ENCODE measurements around the gene C16orf86.

Gene C16orf86, protein sequence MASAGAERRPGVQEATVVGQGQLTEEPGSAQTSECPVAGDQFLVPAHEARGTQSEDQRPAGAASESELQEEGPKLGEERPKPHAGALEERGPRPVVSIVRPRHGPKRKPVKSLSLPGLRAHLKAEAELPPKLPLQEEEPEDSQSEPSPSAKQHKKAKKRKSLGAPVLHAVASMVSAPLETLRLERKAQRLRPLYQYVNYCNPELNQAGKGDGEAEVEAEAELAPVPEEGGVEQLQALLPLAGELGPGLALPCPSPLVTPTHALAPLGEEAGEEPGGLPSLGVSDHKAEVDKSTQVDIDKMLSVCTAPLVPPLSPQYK

DNA sequence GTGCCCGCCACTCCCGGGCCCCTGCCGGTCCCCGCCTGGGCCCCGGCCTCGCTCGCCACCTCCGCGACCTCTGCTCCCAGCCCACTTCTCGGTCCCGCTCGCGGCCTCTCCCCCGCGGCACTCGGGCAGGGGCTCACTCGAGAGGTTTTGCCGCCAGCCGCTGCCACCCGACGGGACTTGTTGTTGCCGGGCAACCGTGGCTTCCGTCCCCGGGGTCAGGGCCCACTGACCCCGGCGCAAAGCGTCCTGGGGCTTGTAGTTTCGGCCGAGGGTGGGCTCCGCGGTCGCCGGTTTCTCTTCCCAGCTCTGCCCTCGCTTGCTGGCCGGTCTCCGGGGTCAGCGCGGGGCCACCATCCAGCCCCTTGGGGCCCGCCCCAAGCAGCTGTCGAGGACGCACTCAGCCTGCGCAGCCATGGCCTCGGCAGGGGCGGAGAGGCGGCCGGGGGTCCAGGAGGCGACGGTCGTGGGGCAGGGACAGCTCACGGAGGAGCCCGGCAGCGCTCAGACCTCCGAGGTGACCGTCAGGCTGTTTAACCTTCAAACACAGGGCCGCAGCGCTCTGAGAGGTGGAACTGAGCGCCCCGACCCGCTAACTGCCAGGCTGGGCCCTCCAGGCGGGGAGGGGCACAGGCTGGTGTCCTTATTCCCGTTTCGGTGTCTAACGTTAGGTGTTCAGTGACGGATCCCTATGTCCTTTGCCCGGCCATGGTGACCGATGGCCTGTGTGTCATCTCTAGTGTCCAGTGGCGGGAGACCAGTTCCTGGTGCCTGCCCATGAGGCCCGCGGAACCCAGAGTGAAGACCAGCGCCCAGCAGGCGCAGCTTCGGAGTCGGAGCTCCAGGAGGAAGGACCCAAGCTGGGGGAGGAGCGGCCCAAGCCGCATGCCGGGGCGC, at the start of gene C16orf86, which contains the start of gene ENKD1:
TSS of gene C16orf86 (plus strand) at position 256 of the 894 bp plus-strand sequence. CDS start at position 413, 157 bp downstream.
TSS of gene ENKD1 (minus strand) at position 192 of the 894 bp plus-strand sequence. CDS start 308 bp downstream, outside the sequence.
- DNase-seq = peak; percentile 65

DNA sequence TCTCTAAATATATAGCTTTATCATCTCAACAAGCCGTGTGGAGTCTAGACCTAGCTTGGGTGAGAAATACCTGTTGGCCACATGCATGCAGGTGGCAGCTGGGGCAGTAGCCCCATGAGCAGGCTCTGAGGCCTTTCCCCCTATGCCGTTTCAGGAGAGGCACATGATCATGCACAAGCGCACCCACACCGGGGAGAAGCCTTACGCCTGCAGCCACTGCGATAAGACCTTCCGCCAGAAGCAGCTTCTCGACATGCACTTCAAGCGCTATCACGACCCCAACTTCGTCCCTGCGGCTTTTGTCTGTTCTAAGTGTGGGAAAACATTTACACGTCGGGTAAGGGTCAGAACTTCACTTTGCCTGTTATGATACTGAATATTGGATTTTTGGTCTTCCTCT, 38.4 kb upstream of the C16orf86 start:
- DNase-seq = no peak

DNA sequence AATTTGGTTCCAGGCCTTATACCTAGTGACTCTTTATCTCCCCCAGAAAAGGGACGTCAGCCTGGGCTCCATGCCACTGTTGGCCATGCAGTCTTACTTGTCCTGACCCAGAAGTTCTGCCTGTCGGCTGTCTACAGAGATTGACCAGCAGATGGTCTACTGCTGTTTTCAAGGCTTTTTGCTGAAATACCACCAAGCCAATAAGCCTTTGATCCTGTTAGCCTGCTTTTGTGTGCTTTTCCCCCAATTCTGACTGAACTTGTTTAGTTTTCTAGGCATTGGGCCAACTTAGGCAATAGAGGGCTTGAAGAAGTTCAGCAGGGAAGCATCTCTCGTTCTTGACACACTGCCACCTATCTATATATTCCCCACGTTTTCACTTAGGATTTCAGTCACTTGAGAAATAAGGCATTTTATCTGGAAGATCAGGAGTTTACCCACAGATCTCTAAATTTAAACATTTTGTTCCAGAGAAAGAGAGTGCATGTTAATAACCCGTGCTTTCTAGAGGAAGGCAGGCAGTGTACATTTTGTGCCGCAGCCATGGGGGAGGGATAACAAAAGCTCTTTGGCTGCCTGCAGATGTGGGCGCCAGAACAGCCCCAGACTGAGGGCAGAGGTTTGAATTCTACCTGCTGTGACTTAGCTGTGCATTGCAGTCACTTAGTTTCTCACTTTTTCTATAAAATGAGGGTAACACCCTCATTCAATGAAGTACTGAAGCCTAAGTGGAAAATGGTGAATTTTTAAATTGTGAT, 34.0 kb upstream of the C16orf86 start:
- DNase-seq = no peak

DNA sequence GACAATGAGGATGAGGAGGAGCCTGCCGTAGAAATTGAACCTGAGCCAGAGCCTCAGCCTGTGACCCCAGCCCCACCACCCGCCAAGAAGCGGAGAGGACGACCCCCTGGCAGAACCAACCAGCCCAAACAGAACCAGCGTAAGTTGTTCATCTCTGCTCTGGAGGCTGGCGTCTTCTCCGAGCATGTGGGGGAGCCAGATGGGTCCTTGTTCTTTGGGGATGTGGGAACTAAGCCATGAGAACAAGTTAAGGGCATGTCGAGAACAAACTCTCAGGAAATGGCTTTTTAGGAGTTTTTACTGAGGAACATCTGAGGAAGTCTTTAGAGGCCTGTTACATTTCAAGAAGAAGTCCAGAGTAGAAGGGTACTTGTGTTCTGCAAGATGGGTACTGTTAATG, 29.9 kb upstream of the C16orf86 start:
- DNase-seq = no peak

DNA sequence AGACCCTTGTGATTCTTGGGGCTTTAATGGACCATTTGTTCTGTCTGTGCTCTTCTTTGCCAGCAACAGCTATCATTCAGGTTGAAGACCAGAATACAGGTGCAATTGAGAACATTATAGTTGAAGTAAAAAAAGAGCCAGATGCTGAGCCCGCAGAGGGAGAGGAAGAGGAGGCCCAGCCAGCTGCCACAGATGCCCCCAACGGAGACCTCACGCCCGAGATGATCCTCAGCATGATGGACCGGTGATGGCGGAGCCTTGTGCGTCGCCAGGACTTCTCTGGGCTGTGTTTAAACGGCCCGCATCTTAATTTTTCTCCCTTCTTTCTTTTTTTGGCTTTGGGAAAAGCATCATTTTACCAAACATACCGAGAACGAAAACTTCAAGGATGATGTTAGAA, 29.0 kb upstream of the C16orf86 start:
- DNase-seq = no peak

DNA sequence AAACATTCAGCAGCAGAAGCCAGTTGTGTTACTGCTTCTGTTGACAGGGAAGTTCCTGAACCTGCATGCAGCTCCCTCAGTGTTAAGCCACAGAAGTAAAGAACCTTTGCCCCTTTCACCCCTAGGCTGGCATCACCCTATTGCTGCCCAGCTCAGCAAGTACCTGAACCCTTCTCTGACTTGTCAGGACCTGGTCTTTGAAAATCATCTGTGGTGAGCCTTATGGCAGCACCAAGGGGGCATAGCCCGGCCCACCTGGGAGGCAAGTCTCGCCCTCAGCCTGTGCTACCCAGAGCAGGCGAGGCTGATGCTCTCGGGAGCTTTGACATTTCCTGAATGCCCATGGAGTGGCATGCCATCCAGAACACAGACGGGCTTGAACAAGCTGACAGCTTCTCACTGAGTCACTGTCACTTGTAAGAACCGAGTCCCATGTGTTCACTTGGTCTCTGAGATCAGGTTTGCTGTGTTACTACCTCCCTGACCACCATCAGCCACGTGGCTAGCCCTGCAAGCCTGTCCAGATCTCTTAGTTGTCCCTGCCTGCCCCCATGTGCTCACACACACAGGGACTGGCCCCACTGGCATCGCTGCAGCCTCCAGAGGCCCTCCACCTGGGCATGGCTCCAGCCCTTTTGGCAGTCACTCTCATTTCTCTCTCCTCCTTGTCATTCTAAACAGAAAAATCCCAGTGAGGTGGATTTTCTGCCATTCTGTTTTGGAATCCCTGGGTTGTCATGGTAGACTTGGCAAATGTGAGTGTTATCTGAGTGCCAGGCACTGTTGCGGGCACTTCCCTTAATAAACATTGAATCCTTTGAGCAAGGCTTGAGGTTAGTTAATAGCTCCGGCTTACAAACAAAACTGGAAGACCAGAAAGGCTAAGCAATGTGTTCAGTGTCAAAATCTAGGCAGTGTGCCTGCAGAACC, 24.6 kb upstream of the C16orf86 start:
- DNase-seq = no peak

DNA sequence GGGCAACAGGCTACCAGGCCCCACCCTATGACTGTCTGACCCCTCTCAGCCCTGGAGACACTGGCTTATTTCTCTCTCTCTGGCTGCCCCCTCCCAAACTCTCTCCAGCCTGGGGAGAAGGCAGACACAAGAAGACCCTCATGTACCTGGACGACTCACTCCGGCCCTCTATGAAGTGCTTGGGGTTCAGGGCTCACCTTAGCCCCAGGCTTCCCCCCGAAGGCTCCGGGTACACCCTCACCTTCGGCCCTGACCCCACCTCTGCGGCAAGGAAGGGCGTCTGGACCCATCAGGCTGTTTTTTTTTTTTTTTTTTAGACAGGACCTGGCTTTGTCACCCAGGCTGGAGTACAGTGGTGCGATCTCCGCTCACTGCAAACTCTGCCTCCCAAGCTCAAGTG, 22.6 kb upstream of the C16orf86 start:
- DNase-seq = no peak

DNA sequence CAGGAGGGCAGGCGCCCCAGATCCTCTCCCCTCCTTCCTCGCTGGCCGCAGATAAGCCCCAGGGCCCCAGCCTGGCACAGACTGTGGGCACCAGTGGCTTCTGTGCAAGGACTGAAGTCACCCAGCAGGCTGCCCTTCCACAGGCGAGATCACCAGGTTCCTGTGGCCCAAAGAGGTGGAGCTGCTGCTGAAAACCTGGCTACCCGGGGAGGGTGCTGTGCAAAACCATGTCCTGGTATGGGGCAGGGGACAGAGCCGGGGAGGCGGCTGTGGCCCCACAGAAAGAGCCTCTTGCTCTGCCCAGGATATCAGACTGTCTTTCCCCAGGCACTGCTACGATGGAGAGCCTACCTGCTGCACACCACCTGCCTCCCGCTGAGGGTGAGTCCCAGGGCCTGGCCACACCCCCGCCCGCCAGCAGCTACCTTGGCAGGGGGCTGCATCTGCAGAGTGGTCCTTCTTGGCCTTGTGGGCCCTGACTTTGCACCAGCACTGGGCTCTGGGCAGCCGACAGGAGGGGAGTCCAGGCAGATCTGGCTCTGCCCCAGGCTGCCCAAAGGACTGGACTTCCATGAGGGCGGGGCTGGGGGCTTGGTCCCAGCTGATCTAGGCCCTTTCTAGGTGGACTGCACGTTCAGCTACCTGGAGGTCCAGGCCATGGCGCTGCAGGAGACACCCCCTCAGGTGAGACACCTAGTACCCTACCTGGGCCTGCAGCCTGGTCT, 21.1 kb upstream of the C16orf86 start:
- no peak for DNase-seq

DNA sequence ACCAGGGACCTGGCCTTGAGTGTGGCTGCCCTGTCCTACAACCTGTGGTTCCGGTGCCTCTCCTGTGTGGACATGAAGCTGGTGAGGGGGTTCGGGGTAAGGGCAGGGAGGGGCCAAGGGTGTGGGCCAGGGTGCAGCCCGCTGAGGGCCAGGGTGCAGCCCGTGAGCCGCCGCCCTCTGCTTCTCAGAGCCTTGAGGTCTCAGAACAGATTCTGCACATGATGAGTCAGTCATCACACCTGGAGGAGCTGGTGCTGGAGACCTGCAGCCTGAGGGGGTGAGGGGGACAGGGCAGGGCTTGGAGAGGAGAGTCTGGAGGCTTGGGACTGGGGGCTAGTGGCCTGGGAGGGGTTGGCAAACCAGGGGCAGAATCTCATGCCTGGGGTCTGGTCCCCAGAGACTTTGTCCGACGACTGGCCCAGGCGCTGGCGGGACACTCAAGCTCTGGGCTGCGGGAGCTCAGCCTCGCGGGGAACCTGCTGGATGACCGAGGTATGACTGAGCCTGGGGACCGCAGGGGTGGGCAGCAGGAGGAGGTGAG, 19.4 kb upstream of the C16orf86 start:
- DNase-seq = no peak

DNA sequence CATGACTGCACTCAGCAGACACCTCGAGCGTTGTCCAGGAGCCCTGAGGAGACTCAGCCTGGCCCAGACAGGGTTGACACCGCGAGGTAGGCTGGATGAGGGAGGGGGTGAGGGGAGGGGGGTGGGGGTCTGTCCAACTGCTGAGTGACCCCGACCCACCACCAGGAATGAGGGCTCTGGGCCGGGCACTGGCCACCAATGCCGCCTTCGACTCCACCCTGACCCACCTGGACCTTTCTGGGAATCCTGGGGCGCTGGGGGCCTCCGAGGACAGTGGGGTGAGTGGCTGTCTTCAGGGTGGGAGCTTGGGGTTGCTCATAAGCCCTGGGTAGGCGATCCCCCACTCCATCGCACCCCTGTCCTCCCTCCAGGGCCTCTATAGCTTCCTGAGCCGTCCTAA, 18.9 kb upstream of the C16orf86 start:
- DNase-seq = no peak

DNA sequence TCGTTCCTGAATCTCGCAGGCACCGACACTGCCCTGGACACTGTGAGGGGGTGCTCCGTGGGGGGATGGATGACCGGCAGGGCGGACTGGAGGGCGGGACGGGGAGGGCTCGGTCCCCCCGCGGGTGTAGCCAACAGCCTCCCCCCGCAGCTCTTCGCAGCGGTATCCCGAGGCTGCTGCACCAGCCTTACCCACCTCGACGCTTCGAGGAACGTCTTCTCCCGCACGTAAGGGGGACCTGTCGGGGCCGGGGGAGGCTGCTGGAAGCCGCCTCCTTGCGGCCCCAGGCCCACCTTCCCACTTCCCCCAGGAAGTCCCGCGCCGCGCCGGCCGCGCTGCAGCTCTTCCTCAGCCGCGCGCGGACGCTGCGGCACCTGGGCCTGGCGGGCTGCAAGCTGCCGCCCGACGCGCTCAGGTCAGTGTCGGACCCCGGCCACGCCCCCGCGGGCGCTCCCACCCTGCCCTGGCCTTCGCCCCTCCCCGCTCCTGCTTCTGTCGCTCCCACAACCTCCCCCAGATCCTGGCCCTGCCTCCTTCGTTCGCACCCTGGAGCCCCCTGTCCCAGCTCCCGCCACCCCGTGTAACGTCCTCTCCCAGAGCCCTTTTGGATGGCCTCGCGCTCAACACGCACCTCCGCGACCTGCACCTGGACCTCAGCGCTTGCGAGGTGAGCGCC, 18.4 kb upstream of the C16orf86 start:
- no peak for DNase-seq

DNA sequence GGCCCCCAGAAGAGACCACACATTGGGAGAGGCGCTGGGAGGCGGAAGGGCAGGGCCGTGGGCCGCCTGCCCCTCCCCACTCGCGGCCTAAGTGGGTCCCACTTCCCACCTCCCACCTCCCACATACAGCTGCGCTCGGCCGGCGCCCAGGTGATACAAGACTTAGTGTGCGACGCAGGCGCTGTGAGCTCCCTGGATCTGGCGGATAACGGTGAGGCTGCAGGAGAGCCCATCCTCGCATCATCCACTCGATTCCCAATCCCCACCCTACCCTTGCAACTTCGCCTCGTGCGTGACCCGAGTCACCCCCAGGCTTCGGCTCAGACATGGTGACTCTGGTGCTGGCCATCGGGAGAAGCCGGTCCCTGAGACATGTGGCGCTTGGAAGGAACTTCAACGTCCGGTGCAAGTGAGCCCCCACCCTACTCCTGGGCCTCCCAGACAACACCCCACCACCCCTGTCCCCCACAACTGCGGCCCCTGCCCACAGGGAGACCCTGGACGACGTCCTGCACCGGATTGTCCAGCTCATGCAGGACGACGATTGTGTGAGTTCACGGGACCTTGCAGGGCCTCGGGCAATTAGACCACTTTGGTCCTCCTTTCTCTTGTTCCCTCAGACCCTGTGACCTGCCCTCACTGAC, 17.7 kb upstream of the C16orf86 start:
- DNase-seq = no peak

DNA sequence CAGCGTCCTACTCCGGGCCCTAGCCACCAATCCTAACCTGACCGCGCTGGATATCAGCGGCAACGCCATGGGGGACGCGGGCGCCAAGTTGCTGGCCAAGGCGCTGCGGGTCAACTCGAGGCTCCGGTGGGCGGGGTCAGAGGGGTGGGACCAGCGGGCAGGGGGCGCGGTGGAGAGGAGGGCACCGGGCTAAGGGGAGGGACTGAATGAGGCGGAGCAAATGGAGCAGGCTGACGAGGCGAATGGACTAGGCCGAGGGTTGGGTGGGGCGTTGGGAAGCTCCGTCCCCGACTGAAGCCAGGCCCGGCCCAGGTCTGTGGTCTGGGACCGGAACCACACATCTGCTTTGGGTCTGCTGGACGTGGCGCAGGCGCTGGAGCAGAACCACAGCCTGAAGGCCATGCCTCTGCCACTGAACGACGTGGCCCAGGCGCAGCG, 17.1 kb upstream of the C16orf86 start:
- DNase-seq = no peak

DNA sequence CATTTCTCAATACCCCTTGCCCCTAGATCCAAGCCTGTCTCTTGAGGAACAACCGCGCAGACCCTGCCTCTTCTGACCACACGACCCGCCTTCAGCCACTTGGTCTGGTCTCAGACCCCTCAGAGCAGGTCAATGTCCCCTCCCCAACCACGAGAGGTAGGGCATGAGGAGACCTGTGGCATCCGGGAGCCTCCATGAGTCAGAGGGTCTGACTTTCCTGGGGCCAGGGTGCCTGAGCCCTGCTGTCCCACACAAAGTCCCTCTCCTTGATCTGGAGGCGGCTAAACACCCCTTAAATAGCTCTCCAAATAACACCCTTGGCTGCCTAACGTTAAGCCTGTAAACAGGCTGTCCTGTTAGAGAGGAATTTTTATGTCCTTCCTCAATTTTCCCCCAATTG, 16.6 kb upstream of the C16orf86 start:
- DNase-seq = no peak

DNA sequence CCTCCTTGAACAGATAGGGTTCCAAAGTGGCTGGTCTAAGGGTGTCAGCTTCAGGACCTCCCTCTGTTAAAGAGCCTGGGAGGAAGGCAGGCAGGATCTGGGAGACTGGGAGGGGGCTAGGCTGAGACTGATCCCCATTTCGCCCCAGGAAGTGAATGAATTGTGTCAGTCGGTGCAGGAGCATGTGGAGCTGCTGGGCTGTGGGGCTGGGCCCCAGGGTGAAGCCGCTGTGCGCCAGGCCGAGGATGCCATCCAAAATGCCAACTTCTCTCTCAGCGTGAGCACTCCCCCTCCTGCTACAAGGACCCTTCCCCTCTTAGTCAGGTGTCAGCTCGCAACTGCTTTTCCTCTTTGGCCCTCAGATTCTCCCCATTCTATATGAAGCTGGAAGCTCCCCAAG, 15.6 kb upstream of the C16orf86 start:
- no peak for DNase-seq

DNA sequence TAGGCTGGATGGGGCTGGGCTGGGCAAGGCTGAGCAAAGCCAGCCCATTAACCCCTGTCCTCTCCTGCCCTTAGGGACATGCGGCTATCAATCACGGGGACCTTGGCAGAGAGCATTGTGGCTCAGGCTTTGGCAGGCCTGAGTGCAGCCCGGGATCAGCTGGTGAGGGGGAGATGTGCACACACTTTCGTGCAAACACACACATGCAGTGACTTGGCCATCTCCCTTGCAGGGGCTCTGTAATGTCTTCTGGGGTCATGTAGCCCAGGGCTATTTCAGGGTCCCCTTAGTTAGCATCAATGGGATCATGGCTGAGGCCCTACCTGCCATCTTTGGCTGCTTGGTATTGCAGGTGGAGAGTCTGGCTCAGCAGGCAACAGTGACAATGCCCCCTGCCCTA, 14.8 kb upstream of the C16orf86 start:
- DNase-seq = no peak

DNA sequence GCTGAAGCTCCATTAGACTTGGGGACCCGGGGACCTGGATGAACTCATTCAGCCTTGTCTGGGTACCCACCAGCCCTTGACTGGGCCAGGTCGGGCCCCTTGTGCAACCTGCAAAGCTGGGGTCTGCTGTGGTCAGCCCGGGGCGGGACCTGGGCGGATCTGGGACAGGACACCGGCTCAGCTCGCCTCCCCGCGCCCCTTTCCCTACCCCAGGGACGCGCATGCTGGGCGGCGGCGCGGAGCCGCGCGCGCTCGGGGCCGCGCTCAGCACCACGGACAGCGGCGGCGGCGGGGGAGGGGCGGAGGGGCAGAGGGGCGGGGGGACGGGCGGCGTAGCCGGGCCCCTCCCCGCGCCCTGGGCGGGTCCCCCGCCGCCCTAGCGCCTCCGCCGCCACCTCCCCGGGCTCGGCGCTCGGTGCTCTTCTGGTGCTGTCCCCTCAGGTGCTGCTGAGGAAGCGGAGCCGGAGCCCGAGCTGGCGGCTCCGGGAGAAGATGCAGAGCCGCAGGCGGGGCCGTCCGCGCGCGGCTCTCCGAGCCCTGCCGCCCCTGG, 14.0 kb upstream of the C16orf86 start:
- DNase-seq = no peak

DNA sequence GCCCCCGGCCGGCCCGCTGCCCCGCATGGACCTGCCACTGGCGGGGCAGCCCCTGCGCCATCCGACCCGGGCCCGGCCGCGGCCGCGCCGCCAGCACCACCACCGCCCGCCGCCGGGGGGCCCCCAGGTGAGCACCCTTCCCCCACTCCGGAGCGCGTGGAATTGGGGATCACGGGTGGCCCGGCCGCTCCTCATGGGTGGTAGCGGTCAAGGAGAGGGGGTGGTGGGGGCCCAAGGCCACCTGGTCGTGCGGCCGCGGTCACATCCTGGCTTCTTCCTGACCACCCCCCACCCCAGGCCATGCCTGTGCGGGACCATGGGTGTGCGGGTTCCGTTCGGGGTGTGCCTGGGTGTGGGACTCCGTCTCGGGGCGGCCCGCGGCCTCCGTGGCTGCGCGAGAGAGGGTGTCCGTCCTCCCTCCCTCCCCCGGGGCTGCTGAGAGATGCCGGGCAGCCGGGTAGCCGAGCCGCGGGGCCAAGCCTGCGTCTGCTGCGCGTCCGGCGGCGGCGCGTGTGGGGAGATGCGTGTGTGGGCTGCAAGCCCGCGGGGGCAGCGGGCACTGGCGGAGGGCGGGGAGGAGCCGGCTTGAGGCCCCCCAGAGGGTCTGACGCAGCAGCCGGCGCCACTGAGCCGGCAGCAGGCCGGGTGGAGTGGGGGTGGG, 13.4 kb upstream of the C16orf86 start:
- DNase-seq = no peak

DNA sequence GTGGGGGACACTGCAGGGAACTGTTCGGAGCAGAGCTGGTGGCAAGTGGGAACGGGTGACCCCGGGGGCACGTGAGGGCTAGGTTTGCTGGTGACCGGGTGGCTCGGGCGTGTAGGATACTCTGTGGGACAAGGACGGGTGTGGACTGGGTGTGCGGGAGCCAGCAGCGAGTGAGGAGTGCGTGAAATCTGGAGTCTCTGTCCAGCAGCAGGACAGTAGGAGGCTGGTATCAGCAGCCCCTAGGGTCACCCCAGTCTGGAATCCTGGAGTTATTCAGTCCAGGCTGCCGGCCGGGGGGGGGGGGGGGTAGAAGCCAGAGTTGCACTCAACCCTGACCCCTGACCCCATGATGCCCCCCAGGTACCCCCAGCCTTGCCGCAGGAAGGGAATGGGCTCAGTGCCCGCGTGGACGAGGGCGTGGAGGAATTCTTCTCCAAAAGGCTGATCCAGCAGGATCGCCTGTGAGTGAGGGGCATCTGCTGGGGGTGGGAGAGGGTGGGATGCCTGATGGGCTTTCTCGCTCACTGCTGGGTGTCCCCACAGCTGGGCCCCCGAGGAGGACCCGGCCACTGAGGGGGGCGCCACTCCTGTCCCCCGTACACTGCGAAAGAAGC, 12.7 kb upstream of the C16orf86 start:
- DNase-seq = no peak
